ENCODE results near the gene NRTN.
A peak's percentile ranks its signal among the peaks of the same experiment; 100 is the strongest.
"Not testable (repeated sequence)": the region's sequence is repeated elsewhere in the genome, so short reads cannot be mapped to it uniquely, and the experiment has no call there.

NRTN gene

DNA sequence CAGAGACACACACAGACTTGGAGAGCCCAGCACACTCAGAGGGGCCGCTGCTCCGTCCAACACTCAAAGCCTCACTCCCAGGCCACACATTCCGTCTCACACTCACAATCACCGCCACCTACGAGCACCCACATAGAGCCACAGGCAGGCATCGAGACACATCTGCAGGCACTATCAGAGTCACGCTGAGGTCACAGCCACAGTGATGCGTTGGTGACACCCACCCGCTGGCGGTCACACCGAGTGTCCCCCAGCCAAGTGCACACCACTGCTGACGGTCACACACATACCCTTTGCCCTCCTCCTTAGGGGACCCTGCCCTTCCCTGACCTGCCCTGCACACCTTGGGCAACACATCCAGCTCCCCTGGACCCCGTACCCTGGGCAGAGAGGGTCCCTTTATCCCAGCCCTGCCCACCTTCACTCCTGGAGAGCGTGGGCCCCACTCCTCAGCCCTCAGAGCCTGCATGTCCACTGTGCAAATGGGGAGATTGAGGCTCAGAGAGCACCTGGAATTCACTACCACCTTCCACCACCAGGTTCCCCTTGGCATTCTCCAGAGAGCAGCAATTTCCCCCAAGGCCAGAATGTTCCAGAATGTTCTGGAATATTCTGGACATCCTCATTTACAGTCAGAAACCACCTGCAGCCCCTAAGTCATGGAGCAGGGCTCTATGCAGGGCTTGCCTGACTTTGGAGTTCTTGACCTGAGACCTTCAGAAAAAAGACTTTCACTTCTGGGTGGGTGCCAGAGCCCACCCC, 60.0 kb downstream of the NRTN start:
- H3K9me3 Mint-ChIP-seq = no peaks in the 10 kb centered on the region
- TF ChIP-seq, protein P1, sequence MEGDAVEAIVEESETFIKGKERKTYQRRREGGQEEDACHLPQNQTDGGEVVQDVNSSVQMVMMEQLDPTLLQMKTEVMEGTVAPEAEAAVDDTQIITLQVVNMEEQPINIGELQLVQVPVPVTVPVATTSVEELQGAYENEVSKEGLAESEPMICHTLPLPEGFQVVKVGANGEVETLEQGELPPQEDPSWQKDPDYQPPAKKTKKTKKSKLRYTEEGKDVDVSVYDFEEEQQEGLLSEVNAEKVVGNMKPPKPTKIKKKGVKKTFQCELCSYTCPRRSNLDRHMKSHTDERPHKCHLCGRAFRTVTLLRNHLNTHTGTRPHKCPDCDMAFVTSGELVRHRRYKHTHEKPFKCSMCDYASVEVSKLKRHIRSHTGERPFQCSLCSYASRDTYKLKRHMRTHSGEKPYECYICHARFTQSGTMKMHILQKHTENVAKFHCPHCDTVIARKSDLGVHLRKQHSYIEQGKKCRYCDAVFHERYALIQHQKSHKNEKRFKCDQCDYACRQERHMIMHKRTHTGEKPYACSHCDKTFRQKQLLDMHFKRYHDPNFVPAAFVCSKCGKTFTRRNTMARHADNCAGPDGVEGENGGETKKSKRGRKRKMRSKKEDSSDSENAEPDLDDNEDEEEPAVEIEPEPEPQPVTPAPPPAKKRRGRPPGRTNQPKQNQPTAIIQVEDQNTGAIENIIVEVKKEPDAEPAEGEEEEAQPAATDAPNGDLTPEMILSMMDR (IDR thresholded peaks at IDR 0.05; ENCODE audit: unreplicated experiment in 3 of 3) = no peak
- H3K4me3 Mint-ChIP-seq = no peak overlapping the region
- no peaks in the 10 kb centered on the region for H3K4me1 Mint-ChIP-seq
- H3K36me3 Mint-ChIP-seq (ENCODE audit: low read depth) = no peaks in the 10 kb centered on the region
- H3K27ac Mint-ChIP-seq = no peak overlapping the region
- H3K27me3 Mint-ChIP-seq (ENCODE audit: low read depth) = peaks cover 14% of the 10 kb centered on the region

- Mint-ChIP-seq H3K9me3 (no peaks in the 10 kb centered on the region), H3K4me3 (no peak overlapping the region), H3K27me3 (ENCODE audit: low read depth) (peaks cover 14% of the 10 kb centered on the region), H3K27ac (no peak overlapping the region), H3K4me1 (no peaks in the 10 kb centered on the region), H3K36me3 (ENCODE audit: low read depth) (no peaks in the 10 kb centered on the region)
- TF ChIP-seq, protein P1 (IDR thresholded peaks at IDR 0.05; ENCODE audit: unreplicated experiment in 3 of 3) = no peak
These were observed 60.9 kb downstream of the NRTN start for GRCh38 chr19:5865772-5866171.

DNA sequence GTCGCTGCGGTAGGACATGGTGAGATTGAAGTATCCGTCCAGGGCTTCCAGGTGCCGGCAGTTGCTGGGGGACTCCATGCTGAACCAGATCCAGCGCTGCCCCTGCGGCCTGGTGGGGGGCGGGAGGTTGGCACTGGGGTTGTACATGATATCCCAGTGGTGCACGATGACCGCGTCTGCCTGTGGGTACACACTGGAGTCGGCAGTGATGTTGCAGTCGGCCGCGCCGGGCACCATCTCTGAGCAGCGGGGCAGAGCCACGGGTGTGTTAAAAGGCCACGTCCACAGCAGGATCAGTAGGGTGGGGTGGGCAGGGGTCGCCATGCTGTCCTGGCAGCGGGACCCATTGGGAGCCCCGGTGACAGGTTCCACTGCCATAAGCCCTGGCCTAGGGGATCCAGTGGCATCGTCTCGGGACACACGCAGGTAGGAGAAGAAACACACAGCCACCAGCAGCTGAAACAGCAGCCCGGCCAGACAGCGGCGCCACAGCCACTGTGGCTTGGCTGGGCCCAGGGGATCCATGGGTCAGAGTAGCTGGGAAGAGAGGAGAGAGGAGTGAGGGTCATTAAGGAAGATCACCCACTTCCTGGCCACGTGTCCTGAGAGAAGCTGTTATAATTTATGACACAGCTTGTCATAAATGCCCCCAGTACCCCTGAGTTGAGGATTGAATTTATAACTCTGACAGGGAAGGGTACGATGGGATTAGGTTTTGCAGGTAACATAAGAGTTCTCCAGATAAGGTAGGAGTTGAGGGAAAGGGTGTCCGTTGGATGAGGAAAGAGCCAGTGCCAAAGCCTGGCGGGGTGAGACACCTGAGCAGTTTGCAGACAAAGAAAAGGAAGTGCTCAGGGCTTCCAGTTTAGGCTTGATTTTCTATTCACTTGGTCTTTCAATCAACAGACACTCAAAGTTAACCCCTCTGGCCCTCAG, 62.6 kb downstream of the NRTN start:
- H3K9me3 Mint-ChIP-seq = no peaks in the 10 kb centered on the region
- peaks cover 17% of the 10 kb centered on the region for H3K27me3 Mint-ChIP-seq (ENCODE audit: low read depth)
- H3K27ac Mint-ChIP-seq = peak overlapping the region in 1 of 3 experiments; percentile 5
- no peaks in the 10 kb centered on the region for H3K36me3 Mint-ChIP-seq (ENCODE audit: low read depth)
- no peak overlapping the region for H3K4me3 Mint-ChIP-seq
- TF ChIP-seq, protein P1 (IDR thresholded peaks at IDR 0.05; ENCODE audit: unreplicated experiment in 3 of 3) = no peak
- no peaks in the 10 kb centered on the region for H3K4me1 Mint-ChIP-seq

GRCh38 chr19:5870986-5871394, 66.1 kb downstream of the NRTN start:
- no peaks in the 10 kb centered on the region for H3K36me3 Mint-ChIP-seq (ENCODE audit: low read depth)
- peaks cover 6% of the 10 kb centered on the region for H3K27me3 Mint-ChIP-seq (ENCODE audit: low read depth)
- H3K27ac Mint-ChIP-seq = no peak overlapping the region
- TF ChIP-seq, protein P1 (IDR thresholded peaks at IDR 0.05; ENCODE audit: unreplicated experiment in 3 of 3) = no peak
- H3K4me3 Mint-ChIP-seq = no peak overlapping the region
- H3K9me3 Mint-ChIP-seq = no peaks in the 10 kb centered on the region
- no peaks in the 10 kb centered on the region for H3K4me1 Mint-ChIP-seq

DNA sequence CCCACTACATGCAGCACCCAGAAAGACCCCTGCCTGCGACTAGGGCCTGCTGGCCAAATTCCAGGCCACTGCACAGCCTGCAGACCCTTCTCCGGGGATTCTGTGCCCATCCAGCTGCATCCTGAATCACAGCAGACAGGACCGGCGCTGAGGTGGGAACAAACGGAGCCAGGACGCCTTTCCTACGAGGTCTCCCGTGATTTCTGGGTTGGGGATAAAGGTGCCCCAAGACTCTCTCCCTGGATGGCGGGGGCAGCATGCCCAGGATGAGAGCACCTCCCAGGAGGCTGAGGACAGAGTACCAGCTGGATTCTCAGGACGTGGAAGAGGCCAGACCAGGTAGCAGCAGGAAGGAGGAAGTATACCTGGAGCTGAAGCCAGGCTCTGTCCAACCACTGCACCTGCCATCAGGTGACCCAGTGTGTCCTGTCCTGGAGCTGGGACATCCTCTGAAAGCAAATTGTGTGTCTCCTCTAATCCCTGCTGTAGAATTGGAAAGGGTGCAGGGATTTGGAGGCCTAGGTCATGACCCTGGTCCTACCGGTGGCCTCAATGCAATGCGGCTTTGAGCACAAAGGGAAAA, 68.8 kb downstream of the NRTN start:
- Mint-ChIP-seq H3K27ac (no peak overlapping the region), H3K9me3 (no peaks in the 10 kb centered on the region), H3K4me1 (peaks cover 15% of the 10 kb centered on the region), H3K36me3 (ENCODE audit: low read depth) (no peaks in the 10 kb centered on the region), H3K27me3 (ENCODE audit: low read depth) (peaks cover 8% of the 10 kb centered on the region), H3K4me3 (no peak overlapping the region)
- TF ChIP-seq, protein P1 (IDR thresholded peaks at IDR 0.05; ENCODE audit: unreplicated experiment in 3 of 3) = no peak

GRCh38 chr19:5874496-5874895, 69.6 kb downstream of the NRTN start:
- H3K36me3 Mint-ChIP-seq (ENCODE audit: low read depth); H3K27ac Mint-ChIP-seq; H3K27me3 Mint-ChIP-seq (ENCODE audit: low read depth); H3K9me3 Mint-ChIP-seq; H3K4me3 Mint-ChIP-seq: not testable (repeated sequence)
- H3K4me1 Mint-ChIP-seq = peaks cover 15% of the 10 kb centered on the region

Measured in nephron (organoid).